Neural progenitor cell (in vitro differentiated cells): Measurements from ENCODE around the gene DMAC2L.

Source experiments
- CTCF ChIP-seq: fragments of 200-600 bp; sonication (generic); IDR thresholded peaks from 2 replicates; pipeline ENCODE4 v1.5.1; 2017; ENCODE audit warnings: antibody characterized with exemption, mild to moderate bottlenecking
- EZH2 ChIP-seq: fragments of 200-600 bp; sonication (generic); IDR thresholded peaks from 2 replicates; pipeline ENCODE4 v1.6.1; 2017; ENCODE audit warnings: antibody characterized with exemption, mild to moderate bottlenecking, moderate library complexity

GRCh38 chr14:50340963-50341362 lies 28.8 kb downstream of the DMAC2L start:
- TF ChIP-seq CTCF (peak; percentile 45), EZH2 (no peak)
